RWPE2 (cell line): ENCODE results near the gene EEA1.

Experiments used
- ATAC-seq: fragments of 200-7000 bp; cut with Tn5 transposase; 3 replicates; pipeline ENCODE4 v1.9.1; 2021; ENCODE audit warnings: low read depth
- DNase-seq: peaks from one replicate; pipeline ENCODE4 v3.0.0-alpha.2; 2020; ENCODE audit warnings: low spot score
- H3K27ac ChIP-seq: fragments of 450-650 bp; 2 replicates; pipeline ENCODE4 v1.5.1; 2017; ENCODE audit warnings: mild to moderate bottlenecking; ENCODE audit not compliant: poor library complexity, severe bottlenecking
- H3K27me3 ChIP-seq: fragments of 250-450 bp; sonication (Bioruptor Pico); 2 replicates; pipeline ENCODE4 v1.5.1; 2021; ENCODE audit warnings: mild to moderate bottlenecking, moderate library complexity; ENCODE audit not compliant: insufficient read depth, poor library complexity, severe bottlenecking
- H3K36me3 ChIP-seq: fragments of 250-450 bp; sonication (Bioruptor Pico); 2 replicates; pipeline ENCODE4 v1.5.1; 2020; ENCODE audit warnings: low read depth, mild to moderate bottlenecking, moderate library complexity
- H3K4me1 ChIP-seq: fragments of 250-450 bp; sonication (Bioruptor Pico); 2 replicates; pipeline ENCODE4 v1.5.1; 2021; ENCODE audit warnings: mild to moderate bottlenecking, moderate library complexity; ENCODE audit not compliant: insufficient read depth, poor library complexity, severe bottlenecking
- H3K4me3 ChIP-seq: fragments of 250-450 bp; sonication (Bioruptor Pico); 2 replicates; pipeline ENCODE4 v1.5.1; 2021; ENCODE audit warnings: mild to moderate bottlenecking, moderate library complexity; ENCODE audit not compliant: severe bottlenecking
- H3K9me3 ChIP-seq: fragments of 250-450 bp; sonication (Bioruptor Pico); 2 replicates; pipeline ENCODE4 v1.5.1; 2021; ENCODE audit warnings: mild to moderate bottlenecking, moderate library complexity; ENCODE audit not compliant: severe bottlenecking
- CTCF ChIP-seq: fragments of 450-650 bp; IDR thresholded peaks from one replicate; pipeline ENCODE4 v1.5.1; 2017; ENCODE audit warnings: mild to moderate bottlenecking, moderate library complexity; ENCODE audit not compliant: poor library complexity, severe bottlenecking

The EEA1 gene

GRCh38 chr12:92900941-92901340 lies 28.2 kb downstream of the EEA1 start:
- DNase-seq, result no peak
- Histone ChIP-seq H3K27me3 (no peaks in the 10 kb centered on the region), H3K27ac (peak overlapping the region; percentile 93), H3K4me3 (no peak overlapping the region), H3K4me1 (peaks cover 25% of the 10 kb centered on the region), H3K36me3 (peaks cover 5% of the 10 kb centered on the region; the same call in 1 of the 2 replicates), H3K9me3 (no peaks in the 10 kb centered on the region)
- no peak for ATAC-seq
- no peak for TF ChIP-seq CTCF

- Histone ChIP-seq H3K27me3 (no peaks in the 10 kb centered on the region), H3K27ac (peak overlapping the region; percentile 93), H3K4me1 (peaks cover 25% of the 10 kb centered on the region), H3K36me3 (peaks cover 6% of the 10 kb centered on the region; the same call in 1 of the 2 replicates), H3K9me3 (no peaks in the 10 kb centered on the region), H3K4me3 (no peak overlapping the region)
- peak; percentile 82 for DNase-seq
- TF ChIP-seq CTCF, result no peak
- ATAC-seq, result peak; percentile 97
Observed at GRCh38 chr12:92899386-92900001, 29.6 kb downstream of the EEA1 start.

- TF ChIP-seq CTCF, result no peak
- ATAC-seq, result peak; percentile 57
- DNase-seq, result no peak
- Histone ChIP-seq H3K9me3 (no peaks in the 10 kb centered on the region), H3K27me3 (no peaks in the 10 kb centered on the region), H3K4me1 (peaks cover 25% of the 10 kb centered on the region), H3K4me3 (no peak overlapping the region), H3K36me3 (peaks cover 6% of the 10 kb centered on the region; the same call in 1 of the 2 replicates), H3K27ac (peak overlapping the region; percentile 93)
Observed at GRCh38 chr12:92898755-92899154, 30.3 kb downstream of the EEA1 start.

- H3K4me1 ChIP-seq, result peaks cover 25% of the 10 kb centered on the region
- ATAC-seq (no peak), DNase-seq (no peak)
- H3K27me3 ChIP-seq, result no peaks in the 10 kb centered on the region
- no peaks in the 10 kb centered on the region for H3K9me3 ChIP-seq
- H3K36me3 ChIP-seq, result peaks cover 6% of the 10 kb centered on the region; the same call in 1 of the 2 replicates
- no peak for TF ChIP-seq CTCF
- H3K4me3 ChIP-seq, result no peak overlapping the region
- H3K27ac ChIP-seq, result peak overlapping the region; percentile 93
Observed at GRCh38 chr12:92897844-92898243, 31.3 kb downstream of the EEA1 start.

GRCh38 chr12:92890601-92891106 lies 38.4 kb downstream of the EEA1 start:
- Histone ChIP-seq H3K36me3 (peaks cover 25% of the 10 kb centered on the region), H3K4me3 (no peak overlapping the region), H3K9me3 (no peaks in the 10 kb centered on the region), H3K27me3 (no peaks in the 10 kb centered on the region), H3K4me1 (no peaks in the 10 kb centered on the region), H3K27ac (no peak overlapping the region)
- no peak for DNase-seq
- ATAC-seq, result no peak
- TF ChIP-seq CTCF, result no peak
